GM18867 (cell line): ENCODE data around the gene IL17RB.

Experiments used
- ATAC-seq: cut with Tn5 transposase; IDR thresholded peaks from one replicate; pipeline ENCODE4 v1.9.1; 2021; ENCODE audit warnings: mild to moderate bottlenecking, moderate library complexity; ENCODE audit not compliant: unreplicated experiment

IL17RB gene, protein sequence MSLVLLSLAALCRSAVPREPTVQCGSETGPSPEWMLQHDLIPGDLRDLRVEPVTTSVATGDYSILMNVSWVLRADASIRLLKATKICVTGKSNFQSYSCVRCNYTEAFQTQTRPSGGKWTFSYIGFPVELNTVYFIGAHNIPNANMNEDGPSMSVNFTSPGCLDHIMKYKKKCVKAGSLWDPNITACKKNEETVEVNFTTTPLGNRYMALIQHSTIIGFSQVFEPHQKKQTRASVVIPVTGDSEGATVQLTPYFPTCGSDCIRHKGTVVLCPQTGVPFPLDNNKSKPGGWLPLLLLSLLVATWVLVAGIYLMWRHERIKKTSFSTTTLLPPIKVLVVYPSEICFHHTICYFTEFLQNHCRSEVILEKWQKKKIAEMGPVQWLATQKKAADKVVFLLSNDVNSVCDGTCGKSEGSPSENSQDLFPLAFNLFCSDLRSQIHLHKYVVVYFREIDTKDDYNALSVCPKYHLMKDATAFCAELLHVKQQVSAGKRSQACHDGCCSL

DNA sequence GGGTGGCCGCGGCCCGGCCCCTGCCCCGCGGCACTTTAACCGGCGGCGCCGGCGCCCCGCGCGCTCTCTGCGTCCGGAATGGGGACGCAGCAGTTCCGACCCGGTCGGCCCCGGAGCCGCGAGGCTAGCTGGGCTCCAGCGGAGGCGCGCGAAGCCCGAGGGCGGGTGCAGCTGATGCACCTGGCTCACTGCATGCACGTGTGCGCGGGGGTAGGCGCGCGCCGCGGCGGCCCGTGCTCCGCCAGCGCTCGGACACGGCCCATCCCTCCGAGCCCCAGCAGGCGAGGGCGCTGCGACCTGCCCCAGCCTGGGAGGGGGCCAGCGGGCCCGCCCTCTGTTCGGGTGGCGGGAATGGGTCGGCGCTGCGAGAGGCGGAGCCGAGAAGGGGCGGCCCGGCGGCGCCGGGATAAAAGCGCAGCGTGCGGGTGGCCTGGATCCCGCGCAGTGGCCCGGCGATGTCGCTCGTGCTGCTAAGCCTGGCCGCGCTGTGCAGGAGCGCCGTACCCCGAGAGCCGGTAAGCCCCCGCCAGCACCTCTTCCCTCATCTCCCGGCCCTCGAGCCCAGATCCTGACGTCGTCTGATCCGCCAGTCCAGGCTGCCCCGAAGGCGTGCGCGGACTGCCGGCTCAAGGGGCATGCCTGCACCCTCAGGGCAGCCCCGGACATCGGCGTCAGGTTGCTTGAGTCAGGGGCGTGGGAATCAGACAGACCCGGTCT, at the start of gene IL17RB, which contains the start of gene CHDH:
Gene IL17RB (plus strand): TSS at position 435 of the 717 bp plus-strand sequence. CDS start 21 bp downstream, at position 456.
Gene CHDH (minus strand): TSS at position 286 of the 717 bp plus-strand sequence. CDS start 22,411 bp downstream, outside the sequence.
- ATAC-seq: peak; percentile 51

DNA sequence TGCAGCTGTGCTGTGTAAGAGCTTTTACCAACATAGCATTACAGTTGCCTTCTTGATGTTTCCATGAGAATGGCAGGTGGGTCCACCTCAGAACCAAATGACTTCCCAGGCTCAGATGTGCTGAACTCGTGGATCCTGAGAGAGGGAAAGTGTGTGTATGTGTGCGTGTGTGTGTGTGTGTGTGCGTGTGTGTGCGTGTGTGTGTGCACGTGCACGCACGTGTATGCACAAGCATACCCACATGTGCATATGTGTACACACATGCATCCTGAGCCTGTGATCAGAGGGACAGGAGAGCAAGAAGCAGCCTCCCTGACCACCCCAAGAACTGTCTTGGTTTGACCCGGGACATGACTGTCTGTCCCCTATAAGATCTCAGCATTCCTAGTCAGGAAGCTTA, 48.2 kb upstream of the IL17RB start:
- ATAC-seq: no peak

DNA sequence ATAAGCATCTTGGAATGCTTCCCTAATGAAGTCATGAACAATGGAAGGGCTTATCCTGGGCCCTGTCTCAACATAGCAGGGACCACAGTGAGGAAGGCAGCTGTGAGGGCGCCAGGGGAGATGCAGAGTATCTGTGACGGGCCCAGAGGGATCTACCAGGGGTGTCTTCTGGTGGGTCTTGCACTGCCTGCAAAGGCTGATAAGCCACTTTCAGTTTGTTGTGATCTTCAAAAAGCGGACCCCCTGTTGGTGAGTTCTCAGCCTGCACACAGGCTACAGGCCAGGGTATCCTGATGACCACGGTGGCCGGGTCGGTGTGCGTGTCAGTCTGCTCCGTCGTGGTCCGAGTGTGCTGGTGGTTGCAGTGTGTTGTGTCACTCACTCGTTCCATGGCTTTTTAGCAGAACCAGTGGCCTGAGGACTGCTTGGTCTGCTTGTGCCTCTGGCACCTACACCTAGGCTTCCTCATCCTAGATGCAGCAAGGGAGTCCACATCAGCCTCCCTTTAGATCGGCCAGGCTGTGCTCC, 47.0 kb upstream of the IL17RB start:
- ATAC-seq: no peak

DNA sequence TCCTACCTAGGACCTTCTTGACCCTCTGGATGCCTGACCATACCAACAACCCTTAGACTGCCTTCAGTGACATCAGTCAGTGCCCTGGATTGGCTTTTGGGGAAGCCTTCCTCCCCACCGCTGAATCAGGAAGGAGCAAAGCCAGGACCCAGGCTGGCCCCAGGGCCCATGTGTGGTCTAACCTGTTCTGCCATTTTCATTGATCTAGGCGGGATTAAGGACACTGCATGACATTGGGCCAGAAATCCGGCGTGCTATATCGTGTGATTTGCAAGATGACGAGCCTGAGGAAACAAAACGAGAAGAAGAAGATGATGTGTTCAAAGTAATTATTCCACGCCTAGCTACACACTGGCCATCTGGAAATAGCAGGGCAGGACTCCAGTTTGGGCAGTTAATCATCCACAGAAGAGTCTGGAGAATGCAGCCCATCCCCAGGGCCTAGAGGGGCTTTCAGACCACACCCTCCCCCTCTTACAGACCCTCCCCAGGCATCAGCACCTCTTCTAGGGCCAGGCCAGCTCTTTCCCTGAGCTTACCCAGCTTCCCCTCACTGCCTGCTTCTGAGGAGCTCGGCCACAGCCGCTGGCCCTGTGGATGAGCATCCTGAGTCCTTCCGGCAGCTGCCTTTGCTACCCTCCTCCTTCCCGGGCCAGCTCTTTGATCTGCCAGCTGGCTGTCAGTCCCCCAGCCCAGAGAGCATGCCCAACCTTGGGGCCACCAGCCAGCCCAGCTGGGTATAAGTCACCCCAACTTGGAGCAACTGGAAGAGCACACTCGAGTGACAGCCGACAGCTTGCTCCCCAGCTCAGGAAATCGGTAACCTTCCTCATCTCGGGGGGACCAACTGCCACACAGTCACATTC, 46.1 kb upstream of the IL17RB start:
- no peak for ATAC-seq

DNA sequence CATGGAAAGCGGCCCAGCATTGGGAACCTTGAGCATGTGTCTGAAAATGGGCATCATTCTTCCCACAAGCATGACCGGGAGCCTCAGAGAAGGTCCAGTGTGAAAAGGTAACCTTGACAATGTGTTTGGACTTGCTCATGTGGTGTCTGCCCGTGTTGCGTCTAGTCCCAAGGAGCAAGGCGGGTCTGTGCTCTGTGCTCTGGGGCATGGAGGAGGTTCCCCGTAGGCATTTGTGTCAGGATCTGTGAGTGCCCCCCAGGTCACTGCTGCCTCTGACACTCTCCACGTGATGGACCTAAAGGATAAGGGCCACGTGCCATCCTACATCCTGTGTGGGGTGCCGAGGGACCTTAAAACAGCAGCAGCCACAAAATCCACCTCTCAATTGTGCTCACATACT, 45.0 kb upstream of the IL17RB start:
- no peak for ATAC-seq

DNA sequence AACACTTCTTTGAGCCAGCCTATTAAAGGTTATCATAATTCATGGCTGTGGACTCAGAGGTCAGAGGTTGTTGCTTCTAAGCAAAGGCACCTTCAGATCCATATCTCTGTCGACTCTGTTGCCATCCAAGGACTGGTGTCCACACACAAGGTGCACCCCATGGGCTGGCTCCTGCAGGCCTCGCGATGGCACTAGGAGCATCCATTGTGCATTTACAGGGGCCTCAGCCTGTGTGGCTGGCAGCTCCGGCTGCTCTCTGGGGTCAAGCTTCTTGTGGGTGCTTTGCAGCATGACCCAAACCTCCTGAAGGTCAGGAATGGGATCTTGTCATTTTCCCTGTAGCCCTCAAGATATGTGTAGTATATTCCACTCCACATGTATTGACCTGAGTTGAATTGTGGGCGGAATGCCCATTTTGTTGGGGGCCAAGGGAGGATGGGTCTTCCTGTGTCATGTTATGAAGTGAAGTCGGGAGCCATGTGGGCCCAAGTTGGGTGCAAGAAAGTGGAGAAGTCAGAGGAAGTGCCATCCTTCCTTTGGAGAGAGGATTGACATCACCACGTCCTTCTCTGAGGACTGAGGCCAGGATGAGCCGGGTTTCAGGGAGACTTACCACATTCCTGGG, 44.0 kb upstream of the IL17RB start:
- ATAC-seq: no peak

DNA sequence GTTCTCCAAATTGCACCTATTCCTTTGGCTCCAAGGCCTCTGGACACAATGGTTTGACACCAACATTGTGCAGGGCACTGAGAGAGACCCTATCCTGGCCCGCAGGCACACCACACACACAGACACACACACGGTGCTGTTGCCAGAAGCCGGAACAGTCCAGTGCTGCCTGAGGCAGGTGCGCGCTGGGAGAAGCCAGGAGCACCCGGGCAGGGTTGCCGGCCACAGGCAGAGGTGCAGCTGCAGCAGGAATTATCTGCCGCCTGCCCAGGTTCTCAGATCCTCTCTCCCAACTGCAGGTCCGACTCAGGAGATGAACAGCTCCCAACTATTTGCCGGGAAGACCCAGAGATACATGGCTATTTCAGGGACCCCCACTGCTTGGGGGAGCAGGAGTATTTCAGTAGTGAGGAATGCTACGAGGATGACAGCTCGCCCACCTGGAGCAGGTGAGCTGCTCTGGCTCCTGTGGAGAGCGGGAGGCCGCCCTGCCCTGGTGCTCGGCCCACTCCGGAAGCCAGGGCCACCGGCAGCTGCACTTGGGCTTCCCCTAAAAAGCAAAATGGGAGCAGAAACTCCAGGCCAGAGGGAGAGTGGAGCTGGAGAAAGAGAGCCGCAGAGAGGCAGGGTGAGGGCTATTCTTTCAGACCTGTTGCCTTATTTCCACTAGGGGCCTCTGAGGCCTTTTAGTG, 43.1 kb upstream of the IL17RB start:
- no peak for ATAC-seq

DNA sequence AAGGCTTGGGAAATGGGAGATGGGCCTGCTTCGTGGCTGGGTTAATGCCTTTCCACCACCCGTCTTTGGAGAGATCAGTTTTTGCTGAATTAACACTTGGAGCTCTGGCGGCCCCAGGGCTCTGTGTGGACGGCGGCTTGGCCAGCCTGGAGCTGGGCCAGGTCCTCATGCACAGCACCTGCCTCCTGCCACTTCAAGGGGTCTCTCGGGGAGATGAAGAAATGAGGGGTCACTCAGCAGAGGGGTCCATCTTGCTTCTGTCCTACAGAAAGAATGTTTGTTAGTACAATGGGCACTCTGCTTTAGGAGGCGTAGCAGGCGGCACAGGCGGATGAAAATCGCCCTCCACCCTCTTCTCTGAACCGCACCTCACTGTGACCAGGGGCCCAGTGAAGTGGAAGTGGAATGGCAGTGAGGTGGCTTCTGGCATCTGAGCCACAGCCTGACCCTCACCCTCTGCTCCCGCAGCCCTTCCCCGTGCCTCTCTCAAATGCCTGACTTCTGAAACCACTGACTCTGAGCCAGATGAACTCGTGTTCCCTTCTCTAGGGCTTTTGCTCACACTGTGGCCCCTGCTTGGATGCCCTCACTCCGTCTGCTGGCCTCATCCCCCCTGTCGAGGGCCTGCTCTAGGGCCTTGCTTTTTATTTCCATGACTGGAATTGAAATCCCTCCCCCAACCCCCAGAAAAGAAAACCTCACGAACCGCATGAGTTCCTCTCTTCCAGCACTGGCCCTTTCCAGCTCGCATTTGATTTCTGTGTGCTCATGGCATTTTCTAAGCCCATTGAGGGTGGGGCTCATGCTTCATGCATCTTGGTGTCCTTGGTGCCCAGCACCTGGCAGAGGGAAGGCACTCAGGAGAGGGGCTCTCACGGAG, 42.3 kb upstream of the IL17RB start:
- no peak for ATAC-seq

DNA sequence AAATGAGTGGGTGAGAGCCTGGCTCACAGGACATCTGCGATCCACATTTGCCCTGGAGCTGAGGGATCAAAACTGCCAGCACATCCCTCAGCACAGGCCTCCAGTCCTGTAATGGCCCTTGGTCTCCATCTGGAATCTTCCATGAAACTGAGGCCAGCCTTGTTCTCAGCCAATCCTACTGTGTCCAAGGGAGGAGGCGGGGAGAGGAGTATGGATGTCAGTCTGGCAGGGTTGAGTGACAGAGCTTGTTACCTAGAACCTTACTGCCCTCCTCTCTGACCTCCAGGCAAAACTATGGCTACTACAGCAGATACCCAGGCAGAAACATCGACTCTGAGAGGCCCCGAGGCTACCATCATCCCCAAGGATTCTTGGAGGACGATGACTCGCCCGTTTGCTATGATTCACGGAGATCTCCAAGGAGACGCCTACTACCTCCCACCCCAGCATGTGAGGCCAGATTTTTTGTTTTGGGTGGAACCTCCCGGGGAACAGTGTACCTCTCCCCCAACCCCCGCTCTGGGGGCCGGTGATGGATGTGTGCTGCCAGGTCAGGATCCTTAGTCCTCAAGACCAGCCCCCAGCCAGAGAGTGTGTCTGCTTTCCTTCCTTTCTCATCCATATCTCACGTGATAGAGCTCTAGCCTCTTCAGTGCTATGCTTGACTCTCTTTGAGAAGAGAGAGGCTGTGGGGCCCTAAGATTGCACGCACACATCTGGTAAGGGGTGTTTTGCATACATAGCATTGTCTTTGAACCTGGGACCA, 41.5 kb upstream of the IL17RB start:
- peak; percentile 57 for ATAC-seq

DNA sequence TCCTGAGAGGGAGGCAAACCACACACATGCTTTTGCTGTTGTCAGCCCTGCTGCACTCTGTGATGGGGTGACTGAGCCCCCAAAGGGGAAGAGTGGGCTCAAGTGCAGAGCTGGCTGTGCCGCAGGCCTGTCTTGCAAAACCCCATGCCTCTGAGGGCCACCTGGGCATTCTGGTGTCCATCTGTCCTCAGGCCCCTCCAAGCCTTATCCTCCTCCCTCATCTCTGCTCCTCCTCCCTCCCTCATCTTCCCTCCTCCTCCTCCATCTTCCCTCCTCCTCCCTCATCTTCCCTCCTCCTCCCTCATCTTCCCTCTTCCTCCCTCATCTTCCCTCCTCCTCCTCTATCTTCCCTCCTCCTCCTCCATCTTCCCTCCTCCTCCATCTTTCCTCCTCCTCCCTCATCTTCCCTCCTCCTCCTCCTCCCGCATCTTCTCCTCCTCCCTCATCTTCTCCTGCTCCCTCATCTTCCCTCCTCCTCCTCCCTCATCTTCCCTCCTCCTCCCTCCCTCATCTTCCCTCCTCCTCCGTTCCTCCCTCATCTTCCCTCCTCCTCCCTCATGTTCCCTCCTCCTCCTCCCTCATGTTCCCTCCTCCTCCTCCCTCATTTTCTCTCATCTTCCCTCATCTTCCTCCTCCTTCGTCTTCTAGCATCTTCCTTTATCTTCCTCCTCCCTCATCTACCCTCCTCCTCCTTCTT, 40.8 kb upstream of the IL17RB start:
- no peak for ATAC-seq

DNA sequence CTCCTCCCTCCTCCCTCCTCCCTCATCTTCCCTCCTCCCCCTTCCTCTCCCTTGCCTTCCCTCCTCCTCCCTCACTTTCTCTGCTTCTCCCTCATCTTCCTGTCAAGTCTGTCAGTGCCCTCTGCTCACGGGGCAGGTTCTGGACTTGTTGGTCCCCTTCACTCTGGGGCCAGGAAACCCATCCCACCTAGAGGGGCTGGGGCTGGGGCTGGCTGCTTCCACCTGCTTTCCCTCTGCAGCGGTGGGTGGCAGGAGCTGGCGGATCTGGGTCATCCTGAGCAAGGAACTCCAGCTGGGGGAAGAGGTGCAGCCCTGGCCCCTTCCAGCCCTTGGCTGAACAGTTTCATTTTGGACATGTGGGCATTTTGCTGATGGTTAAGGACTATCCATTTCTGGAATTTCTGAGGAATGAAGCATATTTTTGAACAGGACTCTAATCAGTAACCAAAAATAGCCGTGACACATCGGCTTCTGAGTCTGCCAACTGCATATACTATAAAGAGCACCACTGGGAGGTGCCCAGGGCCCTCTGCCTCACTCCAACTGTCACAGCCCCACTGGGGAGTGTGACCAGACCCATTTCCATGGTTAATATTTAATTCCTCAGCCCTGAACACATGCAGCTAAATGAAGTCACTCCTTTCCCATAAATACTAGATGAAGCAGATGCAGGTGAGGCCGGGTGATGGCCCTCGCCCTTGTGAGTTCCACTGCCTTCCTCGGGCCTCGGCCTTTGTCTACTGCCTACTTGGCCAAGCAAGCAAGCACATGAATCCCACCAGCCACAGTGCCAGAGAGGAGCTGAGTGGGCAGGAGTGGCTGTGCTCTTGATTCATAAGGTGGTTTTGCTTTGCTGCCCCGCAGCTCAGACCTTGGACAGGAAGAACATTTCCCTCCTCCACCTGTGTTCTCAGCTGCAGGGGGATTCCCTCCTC, 39.9 kb upstream of the IL17RB start:
- no peak for ATAC-seq

DNA sequence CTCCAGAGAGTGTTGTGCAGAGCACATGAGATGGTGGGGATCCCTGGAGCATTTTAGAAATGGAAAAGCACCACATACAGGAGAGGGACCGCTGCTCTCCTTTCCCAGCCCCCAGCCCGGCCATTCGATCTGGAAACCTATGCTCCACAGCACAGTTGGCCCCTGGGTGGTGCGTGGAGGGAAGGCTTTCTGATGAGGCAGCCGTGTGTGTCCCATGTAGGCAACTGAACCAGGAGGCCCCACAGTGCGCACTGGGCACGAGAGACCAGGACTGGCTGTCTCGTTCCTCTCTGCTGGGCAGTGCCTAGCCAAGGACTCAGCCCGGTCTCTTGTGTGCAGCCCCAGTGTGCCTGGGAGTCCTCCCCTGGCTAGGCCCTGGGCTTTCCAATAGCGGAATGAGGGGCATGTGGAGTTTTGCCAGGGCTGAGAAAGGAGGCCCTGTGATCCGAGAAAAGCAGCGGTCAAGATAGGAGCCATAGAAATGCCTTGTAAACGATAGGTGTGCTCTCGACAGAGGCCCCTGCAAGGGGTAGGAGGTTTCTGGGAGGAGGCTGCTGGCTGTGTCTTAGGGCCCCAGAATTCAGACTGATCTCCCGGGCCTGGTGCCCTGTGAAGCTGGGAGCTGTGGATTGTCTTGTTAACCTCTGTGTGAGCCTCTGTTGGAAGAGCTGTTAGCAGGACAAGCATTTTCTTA, 39.1 kb upstream of the IL17RB start:
- no peak for ATAC-seq

DNA sequence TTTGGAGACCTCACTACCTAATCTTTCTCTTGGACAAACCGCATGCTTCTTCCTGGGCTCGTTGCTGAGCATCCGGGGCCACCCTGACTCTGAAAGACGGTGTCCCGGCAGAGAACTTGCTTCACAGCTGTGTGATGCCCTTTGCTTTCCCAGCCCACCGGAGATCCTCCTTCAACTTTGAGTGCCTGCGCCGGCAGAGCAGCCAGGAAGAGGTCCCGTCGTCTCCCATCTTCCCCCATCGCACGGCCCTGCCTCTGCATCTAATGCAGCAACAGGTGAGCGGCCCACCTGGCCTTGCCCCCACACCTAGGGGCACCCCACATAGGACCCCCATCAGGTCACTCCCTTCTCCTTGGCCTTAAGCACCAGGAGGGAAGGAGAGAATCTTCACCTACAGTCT, 37.9 kb upstream of the IL17RB start:
- ATAC-seq: no peak

DNA sequence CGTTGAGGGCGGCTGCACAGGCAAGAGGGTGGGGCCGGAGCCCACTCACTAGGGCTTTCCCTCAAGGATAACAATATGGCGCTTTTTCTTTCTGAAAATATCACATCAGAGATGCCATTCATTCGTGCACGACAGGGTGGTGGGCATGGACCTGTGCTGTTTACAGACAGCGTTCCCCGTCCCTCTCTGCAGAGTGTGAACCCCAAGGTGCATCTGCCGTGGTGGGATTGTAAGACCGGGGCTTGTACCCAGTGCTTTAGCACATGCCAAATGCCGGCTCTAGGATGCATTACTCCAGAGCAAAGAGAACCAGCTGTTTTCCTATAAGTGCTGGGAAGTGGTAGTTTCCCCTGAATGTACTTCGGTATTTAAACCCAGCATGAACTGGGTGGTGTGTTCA, 37.1 kb upstream of the IL17RB start:
- ATAC-seq: no peak

DNA sequence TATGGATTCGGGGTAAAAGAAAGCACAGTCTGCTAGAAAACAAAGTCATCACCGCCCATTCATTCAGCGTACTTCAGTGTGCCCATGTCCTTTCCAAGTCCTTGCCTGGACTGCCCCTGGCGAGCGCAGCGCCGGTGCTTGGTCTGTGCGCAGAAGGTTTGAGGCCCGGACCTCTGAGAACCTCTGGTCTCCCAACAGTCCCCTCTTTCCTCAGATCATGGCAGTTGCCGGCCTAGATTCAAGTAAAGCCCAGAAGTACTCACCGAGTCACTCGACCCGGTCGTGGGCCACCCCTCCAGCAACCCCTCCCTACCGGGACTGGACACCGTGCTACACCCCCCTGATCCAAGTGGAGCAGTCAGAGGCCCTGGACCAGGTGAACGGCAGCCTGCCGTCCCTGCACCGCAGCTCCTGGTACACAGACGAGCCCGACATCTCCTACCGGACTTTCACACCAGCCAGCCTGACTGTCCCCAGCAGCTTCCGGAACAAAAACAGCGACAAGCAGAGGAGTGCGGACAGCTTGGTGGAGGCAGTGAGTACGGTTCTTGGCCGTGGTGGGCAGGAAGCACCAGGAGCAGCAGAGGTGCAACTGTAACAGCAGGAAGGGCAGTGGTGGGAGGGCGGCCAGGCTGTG, 36.5 kb upstream of the IL17RB start:
- ATAC-seq: no peak
